Upper lobe of left lung (tissue), 6 donors: ENCODE measurements around the gene INIP. TPM values are rescaled to one million over a fixed set of nuclear protein-coding genes. Genes with fewer than 3 reads are reported as not detected.

Experiments used
- ATAC-seq, 2 donors: fragments of 200-7000 bp; cut with Tn5 transposase; one replicate each; pipeline ENCODE4 v1.9.1; 2022; ENCODE audit warnings: mild to moderate bottlenecking in 2 of 2, moderate library complexity in 2 of 2; ENCODE audit not compliant: low FRiP score in 2 of 2
- DNase-seq, 2 donors: peaks; one replicate each; pipeline ENCODE4 v3.0.0-alpha.2; 2019 to 2020
- H3K27ac ChIP-seq, 4 donors: fragments of 200-600 bp; sonication (generic); one replicate each; pipeline ENCODE4 v1.5.1; 2016 to 2019
- H3K27me3 ChIP-seq, 4 donors: fragments of 200-600 bp; sonication (generic); one replicate each; pipeline ENCODE4 v1.5.1; 2017 to 2019
- H3K36me3 ChIP-seq, 4 donors: fragments of 200-600 bp; sonication (generic); one replicate each; pipeline ENCODE4 v1.5.1; 2016 to 2019
- H3K4me1 ChIP-seq, 4 donors: fragments of 200-600 bp; sonication (generic); one replicate each; pipeline ENCODE4 v1.5.1; 2018 to 2019
- H3K4me3 ChIP-seq, 4 donors: fragments of 200-600 bp; sonication (generic); one replicate each; pipeline ENCODE4 v1.5.1; 2017 to 2019; ENCODE audit warnings: mild to moderate bottlenecking in 2 of 4, moderate library complexity in 1 of 4
- H3K9me3 ChIP-seq, 4 donors: fragments of 200-600 bp; sonication (generic); one replicate each; pipeline ENCODE4 v1.5.1; 2018 to 2019
- CTCF ChIP-seq, 6 experiments: fragments of 450-650 bp in 4 of 6; fragments of 200-600 bp in 2 of 6; sonication (generic) in 2 of 6; IDR thresholded peaks; one replicate each; pipeline ENCODE4 v1.5.1; 2016 to 2019; ENCODE audit warnings: antibody characterized with exemption in 6 of 6
- EP300 ChIP-seq, 4 donors: sonication (generic); formaldehyde crosslinking; IDR thresholded peaks; one replicate each; pipeline ENCODE4 v1.5.1; 2017; ENCODE audit warnings: antibody characterized with exemption in 4 of 4, control low read depth in 2 of 4
- POLR2A ChIP-seq, 4 donors: fragments of 450-650 bp; IDR thresholded peaks; one replicate each; pipeline ENCODE4 v1.5.1; 2016 to 2017; ENCODE audit warnings: antibody characterized with exemption in 4 of 4, mild to moderate bottlenecking in 2 of 4
- POLR2AphosphoS5 ChIP-seq, 2 donors: sonication (generic); formaldehyde crosslinking; IDR thresholded peaks; one replicate each; pipeline ENCODE4 v1.5.1; 2017; ENCODE audit warnings: antibody characterized with exemption in 2 of 2
- WGBS, 2 donors: methylation state at CpG; one replicate each; pipeline ENCODE4 v1.1.5; 2017 to 2018; 5-methylcytosine and 5-hydroxymethylcytosine counted together
- total RNA-seq, 6 donors: library from RNA; depleted of rRNA in 4 of 6; stranded (reverse); fragments of >200 nt in 4 of 6; gene quantifications; one replicate each; pipeline versions ENCODE4 v1.1.0 to v1.2.1, GENCODE V29; 2016 to 2021
- donor health status: DM: no; HTN: no; CAD: no; lungs with moderate emphysema.
- donor health status: DM: no; HTN: yes; CAD: no; lungs with severe emphysema.

INIP gene
- total RNA-seq, 6 donors from 2014 or later = 6.1 to 35.6 (median 19.3) TPM

GRCh38 chr9:112705768-112706427 lies 12.0 kb downstream of the INIP start:
- Histone ChIP-seq H3K27ac (no peak overlapping the region), H3K9me3 (no peaks in the 10 kb centered on the region), H3K4me1 (peaks cover 0 to 5% (median 3%) of the 10 kb centered on the region in 4 donors), H3K4me3 (no peak overlapping the region), H3K36me3 (peaks cover 0 to 3% (median 1%) of the 10 kb centered on the region in 4 donors), H3K27me3 (no peaks in the 10 kb centered on the region)
- TF ChIP-seq EP300 (IDR thresholded peaks at IDR 0.05) (no peak), POLR2AphosphoS5 (IDR thresholded peaks at IDR 0.05) (no peak), CTCF (IDR thresholded peaks at IDR 0.05) (peak in 5 of 6 experiments; percentile 17 to 46 (median 38)), POLR2A (IDR thresholded peaks at IDR 0.05) (no peak)
- ATAC-seq (peak in 1 of 2 donors; percentile 68), DNase-seq (peak in 1 of 2 donors; percentile 36)
- 48 to 51% methylated on average over 6 of the region's 6 CpGs for WGBS, 2 donors

GRCh38 chr9:112703304-112703703 lies 14.6 kb downstream of the INIP start:
- no peaks in the 10 kb centered on the region for H3K27me3 ChIP-seq
- H3K36me3 ChIP-seq = peaks cover 0 to 15% (median 3%) of the 10 kb centered on the region in 4 donors
- H3K9me3 ChIP-seq = no peaks in the 10 kb centered on the region
- ATAC-seq (no peak), DNase-seq (no peak)
- TF ChIP-seq EP300 (IDR thresholded peaks at IDR 0.05) (no peak), POLR2AphosphoS5 (IDR thresholded peaks at IDR 0.05) (no peak), CTCF (IDR thresholded peaks at IDR 0.05) (no peak), POLR2A (IDR thresholded peaks at IDR 0.05) (no peak)
- no peak overlapping the region for H3K27ac ChIP-seq
- no peak overlapping the region for H3K4me3 ChIP-seq
- WGBS, 2 donors = 89 to 93% methylated on average over 2 of the region's 2 CpGs
- peaks cover 0 to 5% (median 2%) of the 10 kb centered on the region in 4 donors for H3K4me1 ChIP-seq

GRCh38 chr9:112700085-112700484 lies 17.8 kb downstream of the INIP start:
- H3K4me3 ChIP-seq = no peak overlapping the region
- DNase-seq (no peak), ATAC-seq (no peak)
- no peak overlapping the region for H3K27ac ChIP-seq
- H3K36me3 ChIP-seq = peaks cover 0 to 28% (median 5%) of the 10 kb centered on the region in 4 donors
- H3K4me1 ChIP-seq = no peaks in the 10 kb centered on the region
- no peaks in the 10 kb centered on the region for H3K27me3 ChIP-seq
- TF ChIP-seq POLR2AphosphoS5 (IDR thresholded peaks at IDR 0.05) (no peak), EP300 (IDR thresholded peaks at IDR 0.05) (no peak), CTCF (IDR thresholded peaks at IDR 0.05) (no peak), POLR2A (IDR thresholded peaks at IDR 0.05) (no peak)
- H3K9me3 ChIP-seq = no peaks in the 10 kb centered on the region

- H3K4me3 ChIP-seq = no peak overlapping the region
- H3K36me3 ChIP-seq = peaks cover 0 to 28% (median 5%) of the 10 kb centered on the region in 4 donors
- no peak overlapping the region for H3K27ac ChIP-seq
- DNase-seq (no peak), ATAC-seq (no peak)
- H3K27me3 ChIP-seq = no peaks in the 10 kb centered on the region
- H3K9me3 ChIP-seq = no peaks in the 10 kb centered on the region
- TF ChIP-seq POLR2AphosphoS5 (IDR thresholded peaks at IDR 0.05) (no peak), POLR2A (IDR thresholded peaks at IDR 0.05) (no peak), EP300 (IDR thresholded peaks at IDR 0.05) (no peak), CTCF (IDR thresholded peaks at IDR 0.05) (no peak)
- no peaks in the 10 kb centered on the region for H3K4me1 ChIP-seq
- 83 to 85% methylated on average over 5 of the region's 5 CpGs for WGBS, 2 donors
These were observed 18.7 kb downstream of the INIP start for GRCh38 chr9:112699230-112699629.

GRCh38 chr9:112696461-112696860 lies 21.5 kb downstream of the INIP start:
- DNase-seq (no peak), ATAC-seq (no peak)
- 99 to 100% methylated on average over 5 of the region's 5 CpGs for WGBS, 2 donors
- Histone ChIP-seq H3K27ac (no peak overlapping the region), H3K4me1 (no peaks in the 10 kb centered on the region), H3K27me3 (no peaks in the 10 kb centered on the region), H3K4me3 (no peak overlapping the region), H3K9me3 (no peaks in the 10 kb centered on the region), H3K36me3 (peaks cover 0 to 52% (median 18%) of the 10 kb centered on the region in 4 donors)
- TF ChIP-seq POLR2A (IDR thresholded peaks at IDR 0.05) (no peak), CTCF (IDR thresholded peaks at IDR 0.05) (no peak), POLR2AphosphoS5 (IDR thresholded peaks at IDR 0.05) (no peak), EP300 (IDR thresholded peaks at IDR 0.05) (no peak)
